MM.1S (cell line): ENCODE results near the gene SPCS2.

Experiments used
- EZH2 ChIP-seq: fragments of 300-600 bp; sonication (generic); optimal IDR thresholded peaks from 2 replicates; pipeline ENCODE3; 2017; ENCODE audit warnings: low read depth, mild to moderate bottlenecking, antibody characterized with exemption, low read length, mixed read lengths
- EZH2phosphoT487 ChIP-seq: fragments of 300-600 bp; sonication (generic); IDR thresholded peaks from 2 replicates; pipeline ENCODE4 v1.6.1; 2018; ENCODE audit warnings: antibody characterized with exemption, low read length
- TF ChIP-seq, protein P1 (sequence below): fragments of 300-600 bp; sonication (generic); IDR thresholded peaks from 2 replicates; pipeline ENCODE4 v1.5.1; 2016; ENCODE audit warnings: antibody characterized with exemption, low read length, mixed read lengths

DNA sequence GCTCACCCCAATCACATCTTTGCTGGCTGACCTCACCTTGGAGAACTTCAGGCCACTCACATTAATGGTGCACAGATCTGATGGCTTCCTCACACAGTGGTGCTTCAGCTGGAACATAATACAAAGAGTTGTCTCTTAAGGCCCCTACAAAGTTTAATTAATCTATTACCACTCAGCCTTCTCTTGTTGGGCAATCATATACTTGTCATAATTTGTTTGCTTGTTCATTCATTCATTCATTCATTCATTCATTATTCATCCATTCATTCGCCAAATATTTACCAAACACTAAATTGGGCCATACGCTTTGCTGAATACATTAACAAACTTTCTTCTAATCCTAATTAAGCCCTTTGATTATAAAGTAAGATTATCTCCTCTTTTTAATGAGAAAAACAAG, 15.3 kb upstream of the SPCS2 start:
- TF ChIP-seq, protein P1, sequence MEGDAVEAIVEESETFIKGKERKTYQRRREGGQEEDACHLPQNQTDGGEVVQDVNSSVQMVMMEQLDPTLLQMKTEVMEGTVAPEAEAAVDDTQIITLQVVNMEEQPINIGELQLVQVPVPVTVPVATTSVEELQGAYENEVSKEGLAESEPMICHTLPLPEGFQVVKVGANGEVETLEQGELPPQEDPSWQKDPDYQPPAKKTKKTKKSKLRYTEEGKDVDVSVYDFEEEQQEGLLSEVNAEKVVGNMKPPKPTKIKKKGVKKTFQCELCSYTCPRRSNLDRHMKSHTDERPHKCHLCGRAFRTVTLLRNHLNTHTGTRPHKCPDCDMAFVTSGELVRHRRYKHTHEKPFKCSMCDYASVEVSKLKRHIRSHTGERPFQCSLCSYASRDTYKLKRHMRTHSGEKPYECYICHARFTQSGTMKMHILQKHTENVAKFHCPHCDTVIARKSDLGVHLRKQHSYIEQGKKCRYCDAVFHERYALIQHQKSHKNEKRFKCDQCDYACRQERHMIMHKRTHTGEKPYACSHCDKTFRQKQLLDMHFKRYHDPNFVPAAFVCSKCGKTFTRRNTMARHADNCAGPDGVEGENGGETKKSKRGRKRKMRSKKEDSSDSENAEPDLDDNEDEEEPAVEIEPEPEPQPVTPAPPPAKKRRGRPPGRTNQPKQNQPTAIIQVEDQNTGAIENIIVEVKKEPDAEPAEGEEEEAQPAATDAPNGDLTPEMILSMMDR, result no peak
- no peak for TF ChIP-seq EZH2phosphoT487
- TF ChIP-seq EZH2, result no peak
